Activated CD4-positive, alpha-beta T cell treated with anti-CD3 and anti-CD28 coated beads for 36 hours (primary cell): ENCODE data around the gene SORCS2. TPM values are rescaled to one million over a fixed set of nuclear protein-coding genes. Genes with fewer than 3 reads are reported as not detected.

ENCODE experiments used
- ATAC-seq: fragments of 200-7000 bp; cut with Tn5 transposase; one replicate; pipeline ENCODE4 v1.10.0; 2021; ENCODE audit warnings: mild to moderate bottlenecking, moderate library complexity
- CTCF ChIA-PET: fragments of 350-600 bp; sonication (Branson Sonifier 250); formaldehyde crosslinking; loops from one replicate; lab custom pipeline; 2021; ENCODE audit warnings: antibody characterized with exemption; lab: Charles Lee
- POLR2A ChIA-PET: fragments of 350-600 bp; sonication (Branson Sonifier 250); formaldehyde crosslinking; loops from one replicate; lab custom pipeline; 2021; ENCODE audit warnings: antibody characterized with exemption, inconsistent platforms; lab: Charles Lee
- DNase-seq: peaks from one replicate; pipeline ENCODE4 v3.0.0-alpha.2; 2020
- H3K27ac Mint-ChIP-seq: one replicate; pipeline ENCODE4 v1.8.0; 2021; ENCODE audit warnings: mixed read lengths
- H3K27me3 Mint-ChIP-seq: one replicate; pipeline ENCODE4 v1.8.0; 2021; ENCODE audit warnings: mixed read lengths
- H3K36me3 Mint-ChIP-seq: one replicate; pipeline ENCODE4 v1.8.0; 2021; ENCODE audit warnings: low read depth, mixed read lengths
- H3K4me1 Mint-ChIP-seq: one replicate; pipeline ENCODE4 v1.8.0; 2021; ENCODE audit warnings: mixed read lengths
- H3K4me3 Mint-ChIP-seq: one replicate; pipeline ENCODE4 v1.8.0; 2021; ENCODE audit warnings: mild to moderate bottlenecking, moderate library complexity, mixed read lengths
- H3K9me3 Mint-ChIP-seq: one replicate; pipeline ENCODE4 v1.8.0; 2021; ENCODE audit warnings: low read depth, mixed read lengths
- intact Hi-C, 2 experiments: fragments of 100-400 bp; cut with DNase I in 1 of 2; cut with micrococcal nuclease in 1 of 2; formaldehyde crosslinking; loops; one replicate each; pipeline versions ENCODE4 v1.14.2 to v1.15.1; 2022 to 2024; cut with DNase I, micrococcal nuclease
- total RNA-seq, 2 experiments: library from RNA; stranded (reverse); gene quantifications; one replicate each; pipeline ENCODE4 v1.2.3, GENCODE V29; 2021

SORCS2 gene
- total RNA-seq, 2 experiments from 2014 or later: 0.04 TPM; not detected in 1

DNA sequence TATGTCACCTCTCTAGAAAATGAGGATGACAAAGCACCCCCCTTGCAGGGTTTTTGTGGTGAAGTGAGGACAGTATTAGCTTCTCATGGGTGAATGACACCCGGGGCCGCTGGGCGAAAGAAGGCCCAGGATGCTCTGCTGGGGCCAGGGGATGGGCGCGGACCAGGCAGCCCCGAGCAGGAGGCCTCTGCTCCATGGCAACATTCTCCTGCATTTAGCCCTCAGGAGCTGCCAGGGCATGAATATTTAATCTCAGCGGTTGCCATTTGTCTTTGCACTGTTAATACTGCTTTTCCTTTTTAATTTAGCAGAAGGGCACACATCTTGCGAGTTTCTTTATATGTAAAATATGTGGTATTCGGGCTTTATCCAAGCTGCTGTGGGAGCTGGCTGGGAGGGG is 272.7 kb downstream of the SORCS2 start:
- Mint-ChIP-seq H3K27me3 (peaks cover 2% of the 10 kb centered on the region), H3K27ac (no peak overlapping the region), H3K4me1 (no peaks in the 10 kb centered on the region), H3K9me3 (peaks cover 2% of the 10 kb centered on the region), H3K4me3 (no peak overlapping the region), H3K36me3 (no peaks in the 10 kb centered on the region)
- intact Hi-C loops: no loop called here
- ATAC-seq: no peak
- no peak for DNase-seq
- ChIA-PET POLR2A (no interaction called here), CTCF (no interaction called here)

GRCh38 chr4:7466215-7466614 is 273.9 kb downstream of the SORCS2 start:
- Mint-ChIP-seq H3K27me3 (peaks cover 2% of the 10 kb centered on the region), H3K4me1 (no peaks in the 10 kb centered on the region), H3K36me3 (no peaks in the 10 kb centered on the region), H3K4me3 (no peak overlapping the region), H3K9me3 (peaks cover 2% of the 10 kb centered on the region), H3K27ac (no peak overlapping the region)
- ATAC-seq (no peak), DNase-seq (no peak)
- ChIA-PET POLR2A (no interaction called here), CTCF (no interaction called here)
- intact Hi-C loops: no loop called here

DNA sequence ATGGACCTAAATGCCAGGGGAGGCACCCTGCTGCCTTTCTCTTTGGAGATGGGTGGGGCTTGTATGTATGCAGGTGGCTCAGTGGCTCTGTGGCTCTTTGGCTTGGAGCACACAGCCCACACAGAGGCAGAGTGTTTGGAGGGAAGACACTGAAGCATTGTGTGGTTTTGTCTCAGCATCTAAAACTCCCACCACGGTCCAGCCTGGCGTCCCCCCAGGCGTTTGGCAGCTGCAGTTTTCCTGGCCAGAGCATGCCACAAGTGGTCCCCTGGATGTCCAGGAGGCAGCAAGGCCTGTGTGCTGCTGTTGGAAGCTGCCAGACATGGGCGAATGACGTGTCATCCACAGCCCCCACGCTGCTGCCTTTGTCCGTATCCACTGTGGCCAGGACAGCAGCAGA is 274.6 kb downstream of the SORCS2 start:
- CTCF ChIA-PET: interaction anchor here (1.5 kb wide), 1 partner anchor 19 kb away, joined by 5 read pairs; no protein-coding TSS in a partner anchor
- no peak for DNase-seq
- ATAC-seq: no peak
- H3K27me3 Mint-ChIP-seq: peaks cover 2% of the 10 kb centered on the region
- no peak overlapping the region for H3K27ac Mint-ChIP-seq
- intact Hi-C loops: no loop called here
- H3K4me3 Mint-ChIP-seq: no peak overlapping the region
- no peaks in the 10 kb centered on the region for H3K36me3 Mint-ChIP-seq
- POLR2A ChIA-PET: no interaction called here
- peaks cover 2% of the 10 kb centered on the region for H3K9me3 Mint-ChIP-seq
- no peaks in the 10 kb centered on the region for H3K4me1 Mint-ChIP-seq

DNA sequence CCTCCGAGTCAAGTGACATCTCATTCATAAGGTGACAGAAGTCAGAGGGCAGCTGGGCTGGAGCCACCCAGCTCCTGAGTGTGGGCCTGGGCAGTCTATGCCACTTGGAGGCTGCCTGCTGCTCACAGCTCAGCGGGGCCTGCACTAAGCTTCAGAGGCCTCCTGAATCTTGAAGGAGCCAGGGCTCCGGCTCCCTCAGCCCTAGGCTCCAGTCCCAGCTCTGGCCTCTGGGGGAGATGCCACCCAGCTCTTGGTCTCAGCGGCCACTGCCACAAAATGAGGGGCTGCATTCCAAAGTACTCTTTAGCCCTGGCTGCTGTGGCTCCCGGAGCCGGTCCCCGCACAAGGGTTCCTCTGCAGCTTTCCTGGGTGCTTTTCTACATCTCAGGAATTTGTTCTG is 275.1 kb downstream of the SORCS2 start:
- H3K27me3 Mint-ChIP-seq: peaks cover 6% of the 10 kb centered on the region
- peaks cover 2% of the 10 kb centered on the region for H3K9me3 Mint-ChIP-seq
- CTCF ChIA-PET: interaction anchor here (1.5 kb wide), 1 partner anchor 18 kb away, joined by 5 read pairs; no protein-coding TSS in a partner anchor

GRCh38 chr4:7469023-7469422 is 276.7 kb downstream of the SORCS2 start:
- DNase-seq (no peak), ATAC-seq (no peak)
- peaks cover 2% of the 10 kb centered on the region for H3K9me3 Mint-ChIP-seq
- H3K4me1 Mint-ChIP-seq: no peaks in the 10 kb centered on the region
- intact Hi-C loops: no loop called here
- no peak overlapping the region for H3K4me3 Mint-ChIP-seq
- peaks cover 6% of the 10 kb centered on the region for H3K27me3 Mint-ChIP-seq
- no peak overlapping the region for H3K27ac Mint-ChIP-seq
- CTCF ChIA-PET: no interaction called here
- H3K36me3 Mint-ChIP-seq: no peaks in the 10 kb centered on the region
- POLR2A ChIA-PET: no interaction called here

More for the DNA sequence above, 275.1 kb downstream of the SORCS2 start:
- DNase-seq (no peak), ATAC-seq (no peak)
- Mint-ChIP-seq H3K4me1 (no peaks in the 10 kb centered on the region), H3K27ac (no peak overlapping the region), H3K36me3 (no peaks in the 10 kb centered on the region), H3K4me3 (no peak overlapping the region)
- intact Hi-C loops: no loop called here
- POLR2A ChIA-PET: no interaction called here

DNA sequence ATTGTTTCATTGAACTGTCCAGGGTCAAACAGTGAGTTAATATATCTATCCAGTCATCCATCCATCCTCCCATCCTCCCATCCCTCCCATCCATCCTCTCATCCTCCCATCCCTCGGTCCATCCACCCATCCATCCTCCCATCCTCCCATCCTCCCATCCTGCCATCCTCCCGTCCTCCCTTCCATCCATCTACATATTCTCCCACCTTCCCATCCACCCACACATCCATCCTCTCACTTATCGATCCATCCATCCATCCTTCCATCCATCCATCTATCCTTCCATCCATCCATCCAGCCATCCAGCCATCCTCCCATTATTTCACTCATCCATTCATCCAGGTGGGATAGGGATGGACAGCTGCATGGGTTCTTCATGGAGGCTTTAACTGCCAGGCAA is 277.8 kb downstream of the SORCS2 start:
- H3K36me3 Mint-ChIP-seq: no peaks in the 10 kb centered on the region

GRCh38 chr4:7470522-7471128 is 278.3 kb downstream of the SORCS2 start:
- Mint-ChIP-seq H3K9me3 (peaks cover 1% of the 10 kb centered on the region), H3K27ac (no peak overlapping the region), H3K36me3 (no peaks in the 10 kb centered on the region), H3K27me3 (peaks cover 6% of the 10 kb centered on the region), H3K4me3 (no peak overlapping the region), H3K4me1 (no peaks in the 10 kb centered on the region)
- ChIA-PET CTCF (no interaction called here), POLR2A (no interaction called here)
- DNase-seq (no peak), ATAC-seq (no peak)
- intact Hi-C loops: no loop called here

More for the DNA sequence above, 277.8 kb downstream of the SORCS2 start:
- intact Hi-C loops: no loop called here
- CTCF ChIA-PET: no interaction called here
- Mint-ChIP-seq H3K27me3 (peaks cover 6% of the 10 kb centered on the region), H3K4me3 (no peak overlapping the region), H3K4me1 (no peaks in the 10 kb centered on the region), H3K27ac (no peak overlapping the region), H3K9me3 (peaks cover 2% of the 10 kb centered on the region)
- DNase-seq: no peak
- POLR2A ChIA-PET: no interaction called here
- ATAC-seq: no peak

DNA sequence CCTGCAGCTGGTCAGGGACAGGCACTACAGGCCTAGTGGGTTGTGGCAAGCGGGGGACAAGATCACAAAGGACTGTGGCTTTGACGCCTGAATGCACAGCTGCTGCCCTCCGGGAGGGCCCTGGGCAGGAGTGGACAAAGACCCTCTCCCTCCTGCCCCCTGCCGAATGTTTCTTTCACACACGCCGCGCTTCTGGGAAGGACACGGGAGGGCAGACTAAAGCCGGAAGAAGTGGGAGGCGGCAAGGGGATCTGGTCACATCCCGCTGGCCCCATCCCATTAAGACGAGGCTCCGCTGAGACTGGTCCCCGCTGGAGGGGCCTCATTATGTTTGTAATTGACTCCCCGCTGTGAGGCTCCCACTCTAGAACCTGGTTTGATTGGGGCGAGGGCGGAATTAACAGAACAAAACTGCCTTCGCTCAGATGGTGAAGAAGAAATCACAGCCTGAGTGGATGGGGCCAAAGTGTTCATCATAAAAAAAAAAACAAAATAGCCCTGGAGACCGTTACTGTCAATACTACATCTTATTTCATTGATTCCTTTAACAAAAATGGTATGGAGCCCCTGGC is 280.2 kb downstream of the SORCS2 start:
- no peak overlapping the region for H3K27ac Mint-ChIP-seq
- intact Hi-C loops: no loop called here
- H3K4me1 Mint-ChIP-seq: no peaks in the 10 kb centered on the region
- no peak overlapping the region for H3K4me3 Mint-ChIP-seq
- peaks cover 6% of the 10 kb centered on the region for H3K27me3 Mint-ChIP-seq
- ATAC-seq (no peak), DNase-seq (no peak)
- ChIA-PET CTCF (no interaction called here), POLR2A (no interaction called here)
- no peaks in the 10 kb centered on the region for H3K36me3 Mint-ChIP-seq
- no peaks in the 10 kb centered on the region for H3K9me3 Mint-ChIP-seq

DNA sequence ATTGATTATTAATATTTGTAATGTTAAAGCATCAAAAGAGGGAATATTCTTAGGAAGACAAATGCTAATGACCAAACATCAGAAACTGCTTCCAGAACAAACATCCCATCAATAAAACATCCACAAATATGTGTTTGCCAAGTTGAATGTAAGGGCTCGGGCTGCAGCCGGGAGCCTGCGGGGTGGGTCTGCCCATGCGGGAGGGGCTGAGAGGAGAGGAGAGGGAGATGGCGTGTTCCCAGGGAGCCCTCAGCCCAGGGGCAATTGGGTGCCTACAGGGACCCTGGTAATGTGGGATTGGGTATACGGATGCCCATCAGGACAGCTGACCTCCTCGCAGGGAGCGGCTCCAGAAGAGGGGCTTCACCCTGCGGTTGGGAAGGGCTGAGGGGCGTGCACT is 280.7 kb downstream of the SORCS2 start:
- H3K4me3 Mint-ChIP-seq: no peak overlapping the region
- H3K36me3 Mint-ChIP-seq: no peaks in the 10 kb centered on the region
- no peaks in the 10 kb centered on the region for H3K4me1 Mint-ChIP-seq
- intact Hi-C loops: no loop called here
- H3K27me3 Mint-ChIP-seq: peaks cover 6% of the 10 kb centered on the region
- DNase-seq (no peak), ATAC-seq (no peak)
- no peaks in the 10 kb centered on the region for H3K9me3 Mint-ChIP-seq
- POLR2A ChIA-PET: no interaction called here
- CTCF ChIA-PET: no interaction called here
- no peak overlapping the region for H3K27ac Mint-ChIP-seq

- DNase-seq: no peak
- no peak overlapping the region for H3K4me3 Mint-ChIP-seq
- ChIA-PET POLR2A (no interaction called here), CTCF (no interaction called here)
- H3K36me3 Mint-ChIP-seq: no peaks in the 10 kb centered on the region
- H3K4me1 Mint-ChIP-seq: no peaks in the 10 kb centered on the region
- H3K9me3 Mint-ChIP-seq: no peaks in the 10 kb centered on the region
- H3K27ac Mint-ChIP-seq: no peak overlapping the region
- intact Hi-C loops: no loop called here
- no peak for ATAC-seq
- peaks cover 5% of the 10 kb centered on the region for H3K27me3 Mint-ChIP-seq
Observed at GRCh38 chr4:7474320-7474719, 282.0 kb downstream of the SORCS2 start.

GRCh38 chr4:7475207-7475606 is 282.9 kb downstream of the SORCS2 start:
- POLR2A ChIA-PET: no interaction called here
- Mint-ChIP-seq H3K27me3 (peaks cover 5% of the 10 kb centered on the region), H3K27ac (no peak overlapping the region), H3K4me1 (no peaks in the 10 kb centered on the region), H3K9me3 (no peaks in the 10 kb centered on the region), H3K4me3 (no peak overlapping the region), H3K36me3 (no peaks in the 10 kb centered on the region)
- no peak for DNase-seq
- intact Hi-C loops: no loop called here
- ATAC-seq: no peak
- CTCF ChIA-PET: no interaction called here

- no peak overlapping the region for H3K27ac Mint-ChIP-seq
- ChIA-PET CTCF (no interaction called here), POLR2A (no interaction called here)
- peaks cover 5% of the 10 kb centered on the region for H3K27me3 Mint-ChIP-seq
- H3K36me3 Mint-ChIP-seq: no peaks in the 10 kb centered on the region
- H3K4me1 Mint-ChIP-seq: no peaks in the 10 kb centered on the region
- DNase-seq (no peak), ATAC-seq (no peak)
- no peak overlapping the region for H3K4me3 Mint-ChIP-seq
- no peaks in the 10 kb centered on the region for H3K9me3 Mint-ChIP-seq
- intact Hi-C loops: no loop called here
Observed at GRCh38 chr4:7476820-7477219, 284.5 kb downstream of the SORCS2 start.
